ENCODE measurements around the gene TGFB2.

TGFB2 gene

DNA sequence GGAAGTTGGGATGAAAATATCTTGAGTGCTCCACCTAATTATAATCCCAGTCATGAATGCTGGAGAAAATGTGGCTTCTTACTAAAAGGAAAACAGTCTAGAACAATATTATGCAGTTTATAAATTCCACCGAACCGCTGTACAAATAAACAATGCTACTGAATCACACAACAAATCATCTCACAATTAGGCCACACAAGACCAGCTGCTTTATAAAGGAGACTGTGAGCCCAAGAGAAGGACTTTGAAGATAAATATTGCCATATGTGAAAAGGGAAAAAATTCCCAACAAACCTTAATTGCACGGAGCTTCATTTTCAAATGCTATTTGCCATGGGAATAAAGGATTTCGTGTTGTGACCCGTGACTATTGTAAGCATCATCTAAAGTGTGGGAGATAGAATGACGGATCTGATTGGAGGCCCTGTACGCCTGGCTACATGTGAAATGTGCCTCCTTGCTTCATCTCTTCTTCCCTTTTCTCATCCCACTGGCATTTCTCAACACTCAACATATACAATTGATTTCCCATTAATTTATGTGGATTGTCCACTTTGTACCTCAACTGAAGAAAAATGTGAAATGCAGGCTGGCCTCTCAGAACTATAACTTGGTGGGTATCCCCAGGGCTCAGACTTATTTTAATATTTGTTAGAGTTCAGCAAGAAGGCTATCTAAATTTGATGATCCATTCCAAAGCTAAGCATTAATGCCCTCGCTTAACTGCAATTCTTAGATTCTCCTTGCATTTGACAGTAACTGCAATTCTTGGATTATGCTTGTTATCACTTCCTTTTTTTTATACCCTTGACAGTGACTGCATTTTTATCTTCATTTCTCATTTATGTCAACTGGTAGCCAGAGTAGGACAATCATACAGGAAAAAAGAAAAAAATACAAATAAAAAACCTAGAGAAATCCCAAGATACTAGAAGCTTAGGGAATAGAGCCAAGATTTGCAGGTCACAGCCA lies 122.3 kb downstream of the TGFB2 start:
- Histone ChIP-seq H3K4me1 (no peaks in the 10 kb centered on the region), H3K36me3 (no peaks in the 10 kb centered on the region), H3K27me3 (no peaks in the 10 kb centered on the region; the same call in 1 of the 2 replicates), H3K9me3 (no peaks in the 10 kb centered on the region), H3K4me3 (ENCODE audit: low read depth, low read length) (no peak overlapping the region)
- no peak for DNase-seq
- TF ChIP-seq, protein P1, sequence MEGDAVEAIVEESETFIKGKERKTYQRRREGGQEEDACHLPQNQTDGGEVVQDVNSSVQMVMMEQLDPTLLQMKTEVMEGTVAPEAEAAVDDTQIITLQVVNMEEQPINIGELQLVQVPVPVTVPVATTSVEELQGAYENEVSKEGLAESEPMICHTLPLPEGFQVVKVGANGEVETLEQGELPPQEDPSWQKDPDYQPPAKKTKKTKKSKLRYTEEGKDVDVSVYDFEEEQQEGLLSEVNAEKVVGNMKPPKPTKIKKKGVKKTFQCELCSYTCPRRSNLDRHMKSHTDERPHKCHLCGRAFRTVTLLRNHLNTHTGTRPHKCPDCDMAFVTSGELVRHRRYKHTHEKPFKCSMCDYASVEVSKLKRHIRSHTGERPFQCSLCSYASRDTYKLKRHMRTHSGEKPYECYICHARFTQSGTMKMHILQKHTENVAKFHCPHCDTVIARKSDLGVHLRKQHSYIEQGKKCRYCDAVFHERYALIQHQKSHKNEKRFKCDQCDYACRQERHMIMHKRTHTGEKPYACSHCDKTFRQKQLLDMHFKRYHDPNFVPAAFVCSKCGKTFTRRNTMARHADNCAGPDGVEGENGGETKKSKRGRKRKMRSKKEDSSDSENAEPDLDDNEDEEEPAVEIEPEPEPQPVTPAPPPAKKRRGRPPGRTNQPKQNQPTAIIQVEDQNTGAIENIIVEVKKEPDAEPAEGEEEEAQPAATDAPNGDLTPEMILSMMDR (IDR thresholded peaks at IDR 0.05; ENCODE audit: low read depth, low read length): no peak

GRCh38 chr1:218468711-218469110 lies 123.6 kb downstream of the TGFB2 start:
- Histone ChIP-seq H3K36me3 (no peaks in the 10 kb centered on the region), H3K4me3 (ENCODE audit: low read depth, low read length) (no peak overlapping the region), H3K27me3 (no peaks in the 10 kb centered on the region; the same call in 1 of the 2 replicates), H3K9me3 (no peaks in the 10 kb centered on the region), H3K4me1 (no peaks in the 10 kb centered on the region)
- TF ChIP-seq, protein P1 (IDR thresholded peaks at IDR 0.05; ENCODE audit: low read depth, low read length): no peak
- DNase-seq: no peak

- Histone ChIP-seq H3K4me3 (ENCODE audit: low read depth, low read length) (no peak overlapping the region), H3K4me1 (no peaks in the 10 kb centered on the region), H3K9me3 (no peaks in the 10 kb centered on the region), H3K27me3 (no peaks in the 10 kb centered on the region; the same call in 1 of the 2 replicates), H3K36me3 (no peaks in the 10 kb centered on the region)
- TF ChIP-seq, protein P1 (IDR thresholded peaks at IDR 0.05; ENCODE audit: low read depth, low read length): no peak
- DNase-seq: no peak
Measured at GRCh38 chr1:218472885-218473284, 127.7 kb downstream of the TGFB2 start.

- H3K4me1 ChIP-seq: no peaks in the 10 kb centered on the region
- TF ChIP-seq, protein P1 (IDR thresholded peaks at IDR 0.05; ENCODE audit: low read depth, low read length): no peak
- H3K36me3 ChIP-seq: no peaks in the 10 kb centered on the region
- no peak for DNase-seq
- H3K27me3 ChIP-seq: no peaks in the 10 kb centered on the region; the same call in 1 of the 2 replicates
- H3K4me3 ChIP-seq (ENCODE audit: low read depth, low read length): no peak overlapping the region
- no peaks in the 10 kb centered on the region for H3K9me3 ChIP-seq
Measured at GRCh38 chr1:218473522-218473921, 128.4 kb downstream of the TGFB2 start.

DNA sequence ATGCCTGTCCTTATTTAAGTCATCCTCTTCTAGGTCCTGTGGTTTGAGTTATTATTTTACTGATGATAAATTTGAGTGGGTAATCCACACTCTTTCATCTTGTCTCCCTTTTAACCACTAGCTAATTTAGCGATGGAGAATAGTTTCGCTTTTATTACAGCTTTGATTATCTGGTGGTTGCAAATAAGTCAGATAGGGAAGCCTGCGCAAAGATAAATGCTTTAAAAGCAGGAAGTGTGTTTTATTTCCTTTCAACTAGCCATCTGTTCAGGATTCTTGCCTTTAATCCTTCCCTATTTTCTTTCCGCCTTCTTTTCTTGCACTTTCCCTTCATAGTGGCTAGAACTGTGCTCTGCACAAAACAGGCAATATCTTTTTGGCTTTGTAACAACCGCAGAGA lies 129.0 kb downstream of the TGFB2 start:
- Histone ChIP-seq H3K4me3 (ENCODE audit: low read depth, low read length) (no peak overlapping the region), H3K4me1 (no peaks in the 10 kb centered on the region), H3K27me3 (no peaks in the 10 kb centered on the region; the same call in 1 of the 2 replicates), H3K9me3 (no peaks in the 10 kb centered on the region), H3K36me3 (no peaks in the 10 kb centered on the region)
- TF ChIP-seq, protein P1 (IDR thresholded peaks at IDR 0.05; ENCODE audit: low read depth, low read length): no peak
- no peak for DNase-seq

DNA sequence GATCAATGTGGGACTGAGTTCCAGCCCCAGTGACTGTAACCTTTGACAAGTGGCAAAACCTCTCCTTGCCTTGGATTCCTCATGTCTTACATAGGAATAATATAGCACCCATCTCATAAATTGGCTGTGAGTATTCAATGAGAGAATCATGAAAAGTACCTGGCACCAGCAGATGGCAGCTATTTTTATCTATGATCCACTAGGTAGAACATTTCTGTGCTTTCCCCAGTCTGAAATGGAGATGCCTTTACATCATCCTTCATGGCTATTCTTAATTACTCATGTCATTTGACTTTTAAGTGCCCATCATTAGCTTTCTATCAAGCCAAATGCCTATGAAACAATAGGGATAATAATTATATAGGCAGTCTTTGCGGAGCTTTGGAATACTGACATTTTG lies 130.1 kb downstream of the TGFB2 start:
- Histone ChIP-seq H3K27me3 (no peaks in the 10 kb centered on the region; the same call in 1 of the 2 replicates), H3K36me3 (no peaks in the 10 kb centered on the region), H3K4me1 (no peaks in the 10 kb centered on the region), H3K4me3 (ENCODE audit: low read depth, low read length) (no peak overlapping the region), H3K9me3 (no peaks in the 10 kb centered on the region)
- DNase-seq: no peak
- TF ChIP-seq, protein P1 (IDR thresholded peaks at IDR 0.05; ENCODE audit: low read depth, low read length): no peak
